Measurements from ENCODE around the gene PRR7.
A peak's percentile ranks its signal among the peaks of the same experiment; 100 is the strongest.

- TF ChIP-seq CTCF (IDR thresholded peaks at IDR 0.05; ENCODE audit: poor library complexity, severe bottlenecking) (no peak), POLR2AphosphoS5 (IDR thresholded peaks at IDR 0.05) (peak; percentile 40), REST (IDR thresholded peaks at IDR 0.05; ENCODE audit: borderline replicate concordance) (no peak), EZH2 (IDR thresholded peaks at IDR 0.05; ENCODE audit: borderline replicate concordance, insufficient read depth, low read length, poor library complexity, severe bottlenecking) (no peak), EP300 (conservative IDR thresholded peaks at IDR 0.05; ENCODE audit: poor library complexity, severe bottlenecking) (no peak), RAD21 (conservative IDR thresholded peaks at IDR 0.05) (peak; percentile 51)
Measured at GRCh38 chr5:177426566-177427210, 19.9 kb upstream of the PRR7 start, which contains the start of gene GRK6.
